ENCODE measurements around the gene ATXN7L3. TPM values are rescaled to one million over a fixed set of nuclear protein-coding genes. Genes with fewer than 3 reads are reported as not detected.
A peak's percentile ranks its signal among the peaks of the same experiment; 100 is the strongest.
"Not testable (repeated sequence)": the region's sequence is repeated elsewhere in the genome, so short reads cannot be mapped to it uniquely, and the experiment has no call there.

Gene ATXN7L3
- polyA plus RNA-seq, 2 donors = 32.9 to 44.3 TPM

- no peaks in the 10 kb centered on the region for H3K27me3 ChIP-seq (ENCODE audit: control insufficient read depth in 1 of 2, insufficient read depth in 2 of 2, low read length in 2 of 2)
- H3K27ac ChIP-seq (ENCODE audit: low read depth in 2 of 2, low read length in 1 of 2) = peak overlapping the region in 1 of 2 donors; percentile 31
- WGBS, 2 donors = 58 to 73% methylated on average over 7 of the region's 7 CpGs
Observed at GRCh38 chr17:44144966-44145739, 54.5 kb downstream of the ATXN7L3 start.

GRCh38 chr17:44143921-44144320 is 55.8 kb downstream of the ATXN7L3 start:
- not testable (repeated sequence) for H3K4me3 ChIP-seq (ENCODE audit: low read depth in 1 of 2, low read length in 2 of 2); H3K27me3 ChIP-seq (ENCODE audit: control insufficient read depth in 1 of 2, insufficient read depth in 2 of 2, low read length in 2 of 2); H3K36me3 ChIP-seq (ENCODE audit: control insufficient read depth in 2 of 2, insufficient read depth in 2 of 2, low read length in 1 of 2); H3K9me3 ChIP-seq (ENCODE audit: control insufficient read depth in 2 of 2, insufficient read depth in 1 of 2, low read depth in 1 of 2, low read length in 1 of 2); H3K4me1 ChIP-seq (ENCODE audit: control insufficient read depth in 2 of 2, insufficient read depth in 2 of 2, low read length in 1 of 2); H3K27ac ChIP-seq (ENCODE audit: low read depth in 2 of 2, low read length in 1 of 2)
- WGBS, 2 donors = 93 to 95% methylated on average over 8 of the region's 8 CpGs

More at GRCh38 chr17:44144966-44145739, 54.5 kb downstream of the ATXN7L3 start:
- no peak overlapping the region for H3K4me3 ChIP-seq (ENCODE audit: low read depth in 1 of 2, low read length in 2 of 2)
- H3K36me3 ChIP-seq (ENCODE audit: control insufficient read depth in 2 of 2, insufficient read depth in 2 of 2, low read length in 1 of 2) = no peaks in the 10 kb centered on the region
- no peaks in the 10 kb centered on the region for H3K9me3 ChIP-seq (ENCODE audit: control insufficient read depth in 2 of 2, insufficient read depth in 1 of 2, low read depth in 1 of 2, low read length in 1 of 2)
- H3K4me1 ChIP-seq (ENCODE audit: control insufficient read depth in 2 of 2, insufficient read depth in 2 of 2, low read length in 1 of 2) = peaks cover 1 to 4% of the 10 kb centered on the region in 2 donors

Other genes with a start within 250 kb of the ATXN7L3 start
- gene PYY, start 245.9 kb downstream of the ATXN7L3 start, polyA plus RNA-seq = not detected
- 1 to 10 TPM in 1 of 2 donors, under 1 TPM in 1; 0.67 to 1.9 TPM for gene NAGS, start 195.3 kb downstream of the ATXN7L3 start, polyA plus RNA-seq
- 10 to 100 TPM; 12.9 to 26.5 TPM for gene TMEM101, start 184.9 kb downstream of the ATXN7L3 start, polyA plus RNA-seq
- 10 to 100 TPM; 25.4 to 46.9 TPM for gene LSM12, start 133.2 kb downstream of the ATXN7L3 start, polyA plus RNA-seq
- gene G6PC3, start 129.1 kb downstream of the ATXN7L3 start, polyA plus RNA-seq = 10 to 100 TPM; 36.3 to 43.5 TPM
- gene HDAC5, start 76.2 kb downstream of the ATXN7L3 start, polyA plus RNA-seq = 10 to 100 TPM; 45.7 to 54.7 TPM
- gene HROB, start 58.0 kb downstream of the ATXN7L3 start, polyA plus RNA-seq = 1 to 10 TPM; 1.7 to 2.5 TPM
- under 1 TPM; 0.18 to 0.19 TPM for gene ASB16, start 29.2 kb downstream of the ATXN7L3 start, polyA plus RNA-seq
- gene TMUB2, start 12.9 kb downstream of the ATXN7L3 start, polyA plus RNA-seq = 10 to 100 TPM; 25.2 to 37.5 TPM
- 10 to 100 TPM; 30.3 to 35.2 TPM for gene UBTF, start 19.8 kb upstream of the ATXN7L3 start, polyA plus RNA-seq
- not detected for gene SLC4A1, start 68.3 kb upstream of the ATXN7L3 start, polyA plus RNA-seq
- gene RUNDC3A, start 108.7 kb upstream of the ATXN7L3 start, polyA plus RNA-seq = under 1 TPM; 0.77 to 0.88 TPM
- gene SLC25A39, start 124.9 kb upstream of the ATXN7L3 start, polyA plus RNA-seq = 100 to 1,000 TPM; 132 to 138 TPM
- gene GRN, start 145.4 kb upstream of the ATXN7L3 start, polyA plus RNA-seq = 100 to 1,000 TPM; 211 to 370 TPM
- gene FAM171A2, start 164.0 kb upstream of the ATXN7L3 start, polyA plus RNA-seq = 1 to 10 TPM; 1.2 to 2.2 TPM
- under 1 TPM; 0.27 to 0.84 TPM for gene ITGA2B, start 189.8 kb upstream of the ATXN7L3 start, polyA plus RNA-seq

Measured in esophagus (tissue), 2 donors.